DND-41 (cell line): ENCODE data around the gene KIF14.

Source experiments
- ATAC-seq: fragments of 200-7000 bp; cut with Tn5 transposase; 3 replicates; pipeline ENCODE4 v1.9.1; 2021; ENCODE audit warnings: low read depth; ENCODE audit not compliant: insufficient read depth
- DNase-seq: peaks from one replicate; pipeline ENCODE4 v3.0.0-alpha.2; 2020
- H2AFZ ChIP-seq: 2 replicates; pipeline ENCODE4 v1.6.0; 2012; ENCODE audit warnings: low read depth, low read length
- H3K27ac ChIP-seq: 2 replicates; pipeline ENCODE4 v1.5.1; 2012; ENCODE audit warnings: low read length, inconsistent platforms
- H3K27me3 ChIP-seq: fragments of 200-600 bp; sonication (generic); 2 replicates; pipeline ENCODE4 v1.6.0; 2012; ENCODE audit warnings: low read length, mild to moderate bottlenecking, inconsistent platforms; ENCODE audit not compliant: insufficient read depth, poor library complexity
- H3K36me3 ChIP-seq: 2 replicates; pipeline ENCODE4 v1.5.1; 2012; ENCODE audit warnings: low read length, inconsistent platforms; ENCODE audit not compliant: insufficient read depth
- H3K4me1 ChIP-seq: 2 replicates; pipeline ENCODE4 v1.5.1; 2012; ENCODE audit warnings: mild to moderate bottlenecking, low read length; ENCODE audit not compliant: insufficient read depth
- H3K4me2 ChIP-seq: 2 replicates; pipeline ENCODE4 v1.6.0; 2012; ENCODE audit warnings: mild to moderate bottlenecking, moderate library complexity, low read length, inconsistent platforms; ENCODE audit not compliant: insufficient read depth
- H3K4me3 ChIP-seq, 2 experiments: fragments of 200-600 bp in 1 of 2; shearing (Covaris generic) in 1 of 2; 2 replicates each; pipeline ENCODE4 v1.5.1; 2012 to 2016; ENCODE audit warnings: inconsistent platforms in 2 of 2, low read length in 2 of 2, mild to moderate bottlenecking in 2 of 2, low read depth in 1 of 2, moderate library complexity in 1 of 2
- H3K79me2 ChIP-seq: 2 replicates; pipeline ENCODE4 v1.6.0; 2012; ENCODE audit warnings: low read length, inconsistent platforms; ENCODE audit not compliant: insufficient read depth
- H3K9ac ChIP-seq: 2 replicates; pipeline ENCODE4 v1.6.0; 2012; ENCODE audit warnings: low read depth, mild to moderate bottlenecking, inconsistent platforms, low read length, moderate library complexity
- H3K9me3 ChIP-seq: 2 replicates; pipeline ENCODE4 v1.5.1; 2012; ENCODE audit warnings: low read length, moderate library complexity, mild to moderate bottlenecking, inconsistent platforms; ENCODE audit not compliant: insufficient read depth, severe bottlenecking
- H4K20me1 ChIP-seq: 2 replicates; pipeline ENCODE4 v1.6.0; 2012; ENCODE audit warnings: low read length; ENCODE audit not compliant: insufficient read depth
- EZH2 ChIP-seq: IDR thresholded peaks from 3 replicates; pipeline ENCODE4 v1.6.1; 2012; ENCODE audit warnings: borderline replicate concordance, low read depth, mild to moderate bottlenecking, moderate library complexity, low read length, inconsistent platforms; ENCODE audit not compliant: severe bottlenecking
- TF ChIP-seq, protein P1 (sequence below): IDR thresholded peaks from 2 replicates; pipeline ENCODE4 v1.5.1; 2012; ENCODE audit warnings: borderline replicate concordance, low read length, moderate library complexity, mild to moderate bottlenecking; ENCODE audit not compliant: poor library complexity, severe bottlenecking; ENCODE audit errors: extremely low read depth

KIF14 gene

DNA sequence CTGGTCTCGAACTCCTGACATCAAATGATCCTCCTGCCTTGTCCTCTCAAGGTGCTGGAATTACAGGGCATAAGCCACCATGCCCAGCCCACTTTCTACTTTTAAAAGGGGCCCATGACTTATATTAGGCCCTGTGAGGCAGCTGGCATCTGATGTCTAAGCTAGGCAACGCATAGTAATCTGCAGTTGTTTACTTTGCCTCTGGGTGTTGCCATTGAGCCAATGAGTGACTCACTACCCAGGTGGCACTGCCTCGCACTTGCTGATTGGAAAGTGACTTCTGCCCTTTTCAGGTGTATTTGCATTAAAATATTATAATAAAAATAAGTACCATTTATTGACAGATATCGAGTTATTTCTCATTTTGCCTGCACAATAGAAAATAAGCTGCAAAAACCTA, 84.9 kb downstream of the KIF14 start:
- no peak overlapping the region for H2AFZ ChIP-seq
- H3K27me3 ChIP-seq = no peaks in the 10 kb centered on the region
- H3K4me1 ChIP-seq = peaks cover 25% of the 10 kb centered on the region
- no peak overlapping the region for H3K27ac ChIP-seq
- H3K4me2 ChIP-seq = no peak overlapping the region
- no peaks in the 10 kb centered on the region for H3K36me3 ChIP-seq
- no peak overlapping the region for H3K4me3 ChIP-seq
- no peak overlapping the region for H3K9ac ChIP-seq
- no peaks in the 10 kb centered on the region for H3K79me2 ChIP-seq
- H4K20me1 ChIP-seq = no peaks in the 10 kb centered on the region
- ATAC-seq (no peak; the same call in 2 of the 3 replicates), DNase-seq (peak; percentile 42)
- H3K9me3 ChIP-seq = no peaks in the 10 kb centered on the region
- no peak for TF ChIP-seq EZH2
- TF ChIP-seq, protein P1, sequence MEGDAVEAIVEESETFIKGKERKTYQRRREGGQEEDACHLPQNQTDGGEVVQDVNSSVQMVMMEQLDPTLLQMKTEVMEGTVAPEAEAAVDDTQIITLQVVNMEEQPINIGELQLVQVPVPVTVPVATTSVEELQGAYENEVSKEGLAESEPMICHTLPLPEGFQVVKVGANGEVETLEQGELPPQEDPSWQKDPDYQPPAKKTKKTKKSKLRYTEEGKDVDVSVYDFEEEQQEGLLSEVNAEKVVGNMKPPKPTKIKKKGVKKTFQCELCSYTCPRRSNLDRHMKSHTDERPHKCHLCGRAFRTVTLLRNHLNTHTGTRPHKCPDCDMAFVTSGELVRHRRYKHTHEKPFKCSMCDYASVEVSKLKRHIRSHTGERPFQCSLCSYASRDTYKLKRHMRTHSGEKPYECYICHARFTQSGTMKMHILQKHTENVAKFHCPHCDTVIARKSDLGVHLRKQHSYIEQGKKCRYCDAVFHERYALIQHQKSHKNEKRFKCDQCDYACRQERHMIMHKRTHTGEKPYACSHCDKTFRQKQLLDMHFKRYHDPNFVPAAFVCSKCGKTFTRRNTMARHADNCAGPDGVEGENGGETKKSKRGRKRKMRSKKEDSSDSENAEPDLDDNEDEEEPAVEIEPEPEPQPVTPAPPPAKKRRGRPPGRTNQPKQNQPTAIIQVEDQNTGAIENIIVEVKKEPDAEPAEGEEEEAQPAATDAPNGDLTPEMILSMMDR = peak; percentile 64

GRCh38 chr1:200530623-200531261, 89.8 kb downstream of the KIF14 start:
- Histone ChIP-seq H3K9ac (peak overlapping the region; percentile 58), H3K27ac (peak overlapping the region; percentile 91), H4K20me1 (no peaks in the 10 kb centered on the region), H3K79me2 (no peaks in the 10 kb centered on the region), H3K27me3 (no peaks in the 10 kb centered on the region), H3K4me1 (peaks cover 48% of the 10 kb centered on the region), H2AFZ (peak overlapping the region; percentile 80), H3K4me2 (peak overlapping the region; percentile 74), H3K36me3 (no peaks in the 10 kb centered on the region), H3K4me3 (peak overlapping the region; percentile 7 to 53; a peak in 3 of 4 replicates), H3K9me3 (no peaks in the 10 kb centered on the region)
- TF ChIP-seq, protein P1 = no peak
- no peak for TF ChIP-seq EZH2
- peak; percentile 98 for ATAC-seq
- DNase-seq = peak; percentile 95

DNA sequence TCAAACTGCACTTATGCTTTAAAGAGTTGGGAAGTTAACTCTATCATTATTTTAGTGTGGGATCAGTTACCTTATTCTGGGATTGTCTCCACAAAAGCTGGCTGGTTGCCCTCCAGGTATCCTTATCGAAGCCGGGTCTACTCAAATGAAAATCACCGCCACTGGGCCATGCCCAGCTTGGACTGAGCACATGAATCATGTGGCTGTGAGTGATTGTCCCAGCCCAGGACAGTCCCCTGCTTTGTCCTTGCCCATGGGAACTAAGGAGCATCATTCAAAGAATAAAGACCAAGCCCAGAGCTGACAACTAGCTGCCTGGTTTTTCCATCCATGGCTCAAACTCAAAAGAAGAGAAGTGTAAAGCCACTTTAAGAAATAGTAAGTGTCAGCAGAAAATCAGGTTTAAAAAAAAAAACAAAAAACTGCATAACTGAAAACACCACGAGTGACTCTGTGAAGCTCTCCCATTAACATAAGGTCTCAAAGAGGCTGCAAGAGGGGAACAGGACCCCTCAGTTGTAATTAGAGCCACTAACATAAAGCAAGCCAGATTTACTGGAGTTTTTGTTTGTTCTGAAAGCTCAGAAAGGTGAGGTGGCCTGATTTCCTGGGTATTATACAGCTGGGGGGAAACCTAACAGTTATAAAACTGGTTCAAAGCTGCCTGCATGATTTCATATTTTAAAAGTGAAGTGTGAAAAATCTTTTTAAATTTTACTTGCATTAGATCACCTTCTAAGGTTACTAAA, 91.5 kb downstream of the KIF14 start:
- H3K9ac ChIP-seq = no peak overlapping the region

More for the DNA sequence above, 91.5 kb downstream of the KIF14 start:
- no peaks in the 10 kb centered on the region for H3K9me3 ChIP-seq
- H3K27me3 ChIP-seq = no peaks in the 10 kb centered on the region
- peak overlapping the region; percentile 8; the same call in 1 of the 2 replicates for H3K27ac ChIP-seq
- DNase-seq (no peak), ATAC-seq (no peak)
- TF ChIP-seq, protein P1 = no peak
- H3K79me2 ChIP-seq = no peaks in the 10 kb centered on the region
- peaks cover 48% of the 10 kb centered on the region for H3K4me1 ChIP-seq
- no peaks in the 10 kb centered on the region for H3K36me3 ChIP-seq
- 0 out of 2 replicates have a peak overlapping the region, but pooled peaks have one; percentile 5 for H3K4me2 ChIP-seq
- H4K20me1 ChIP-seq = no peaks in the 10 kb centered on the region
- no peak overlapping the region for H2AFZ ChIP-seq
- no peak overlapping the region for H3K4me3 ChIP-seq
